ENCODE results near the gene LONP2.
"Not testable (repeated sequence)": the region's sequence is repeated elsewhere in the genome, so short reads cannot be mapped to it uniquely, and the experiment has no call there.

Gene LONP2

GRCh38 chr16:48370668-48371392 lies 126.7 kb downstream of the LONP2 start:
- 96% methylated on average over 17 of the region's 18 CpGs for WGBS
- H2BK120ac ChIP-seq (ENCODE audit: low read depth, low read length) = not testable (repeated sequence)

GRCh38 chr16:48371393-48371780 lies 127.3 kb downstream of the LONP2 start:
- Histone ChIP-seq H3K27ac (ENCODE audit: low read length, poor library complexity, severe bottlenecking) (no peak overlapping the region), H3K9me3 (ENCODE audit: control insufficient read depth, low read length) (no peaks in the 10 kb centered on the region), H2AFZ (ENCODE audit: low read depth, low read length) (no peak overlapping the region), H4K8ac (ENCODE audit: low read length) (no peak overlapping the region), H3K79me1 (replicated peaks; ENCODE audit: low read length, poor library complexity, severe bottlenecking) (peaks cover 2% of the 10 kb centered on the region), H2BK15ac (ENCODE audit: low read depth, poor library complexity, severe bottlenecking) (no peak overlapping the region), H2BK12ac (ENCODE audit: low read length in 2 of 2) (no peak overlapping the region), H3K4me3 (ENCODE audit: insufficient read depth in 1 of 2, low read depth in 1 of 2, low read length in 2 of 2) (no peak overlapping the region), H3K23ac (ENCODE audit: low read length in 2 of 2) (no peak overlapping the region), H4K91ac (ENCODE audit: low read length) (no peak overlapping the region), H2AK5ac (ENCODE audit: low read length, severe bottlenecking) (no peak overlapping the region), H3K36me3 (ENCODE audit: control insufficient read depth in 1 of 2, insufficient read depth in 2 of 2, low read depth in 1 of 2, low read length in 2 of 2) (no peaks in the 10 kb centered on the region), H3K4me2 (ENCODE audit: low read length, poor library complexity, severe bottlenecking) (no peak overlapping the region), H3K9ac (ENCODE audit: low read length) (no peak overlapping the region), H2BK120ac (ENCODE audit: low read depth, low read length) (no peak overlapping the region), H3K27me3 (ENCODE audit: control insufficient read depth in 1 of 2, insufficient read depth in 1 of 2, low read length in 2 of 2) (no peaks in the 10 kb centered on the region), H3K4me1 (ENCODE audit: control insufficient read depth, insufficient read depth, low read depth, low read length) (peaks cover 3% of the 10 kb centered on the region), H3K18ac (ENCODE audit: low read depth in 1 of 2, low read length in 2 of 2) (no peak overlapping the region), H3K4ac (ENCODE audit: low read depth in 1 of 2, low read length in 2 of 2) (no peak overlapping the region), H3K14ac (ENCODE audit: low read length in 2 of 2) (no peak overlapping the region), H2BK5ac (ENCODE audit: low read depth, low read length, poor library complexity, severe bottlenecking) (no peak overlapping the region)
- no peak for DNase-seq

More at GRCh38 chr16:48370668-48371392, 126.7 kb downstream of the LONP2 start:
- not testable (repeated sequence) for H3K79me1 ChIP-seq (replicated peaks; ENCODE audit: low read length, poor library complexity, severe bottlenecking); H2AK5ac ChIP-seq (ENCODE audit: low read length, severe bottlenecking); H3K27me3 ChIP-seq (ENCODE audit: control insufficient read depth in 1 of 2, insufficient read depth in 1 of 2, low read length in 2 of 2); H3K36me3 ChIP-seq (ENCODE audit: control insufficient read depth in 1 of 2, insufficient read depth in 2 of 2, low read depth in 1 of 2, low read length in 2 of 2); H3K23ac ChIP-seq (ENCODE audit: low read length in 2 of 2); H2BK5ac ChIP-seq (ENCODE audit: low read depth, low read length, poor library complexity, severe bottlenecking); H2AFZ ChIP-seq (ENCODE audit: low read depth, low read length); H3K9ac ChIP-seq (ENCODE audit: low read length); H2BK12ac ChIP-seq (ENCODE audit: low read length in 2 of 2); H3K4me3 ChIP-seq (ENCODE audit: insufficient read depth in 1 of 2, low read depth in 1 of 2, low read length in 2 of 2); H3K18ac ChIP-seq (ENCODE audit: low read depth in 1 of 2, low read length in 2 of 2); DNase-seq; H3K4me2 ChIP-seq (ENCODE audit: low read length, poor library complexity, severe bottlenecking); H3K4ac ChIP-seq (ENCODE audit: low read depth in 1 of 2, low read length in 2 of 2); H3K9me3 ChIP-seq (ENCODE audit: control insufficient read depth, low read length); H3K27ac ChIP-seq (ENCODE audit: low read length, poor library complexity, severe bottlenecking); H3K14ac ChIP-seq (ENCODE audit: low read length in 2 of 2); H4K91ac ChIP-seq (ENCODE audit: low read length); H4K8ac ChIP-seq (ENCODE audit: low read length); H2BK15ac ChIP-seq (ENCODE audit: low read depth, poor library complexity, severe bottlenecking); H3K4me1 ChIP-seq (ENCODE audit: control insufficient read depth, insufficient read depth, low read depth, low read length)

GRCh38 chr16:48372744-48373143 lies 128.6 kb downstream of the LONP2 start:
- no peak overlapping the region for H3K4ac ChIP-seq (ENCODE audit: low read depth in 1 of 2, low read length in 2 of 2)
- H3K18ac ChIP-seq (ENCODE audit: low read depth in 1 of 2, low read length in 2 of 2) = no peak overlapping the region
- H3K23ac ChIP-seq (ENCODE audit: low read length in 2 of 2) = no peak overlapping the region
- H3K79me1 ChIP-seq (replicated peaks; ENCODE audit: low read length, poor library complexity, severe bottlenecking) = peaks cover 2% of the 10 kb centered on the region
- H3K14ac ChIP-seq (ENCODE audit: low read length in 2 of 2) = no peak overlapping the region
- H4K91ac ChIP-seq (ENCODE audit: low read length) = no peak overlapping the region
- H2AK5ac ChIP-seq (ENCODE audit: low read length, severe bottlenecking) = no peak overlapping the region
- H2BK5ac ChIP-seq (ENCODE audit: low read depth, low read length, poor library complexity, severe bottlenecking) = no peak overlapping the region
- peaks cover 4% of the 10 kb centered on the region for H3K4me1 ChIP-seq (ENCODE audit: control insufficient read depth, insufficient read depth, low read depth, low read length)
- no peak overlapping the region for H2BK15ac ChIP-seq (ENCODE audit: low read depth, poor library complexity, severe bottlenecking)
- no peak overlapping the region for H2AFZ ChIP-seq (ENCODE audit: low read depth, low read length)
- H3K27me3 ChIP-seq (ENCODE audit: control insufficient read depth in 1 of 2, insufficient read depth in 1 of 2, low read length in 2 of 2) = no peaks in the 10 kb centered on the region
- no peak overlapping the region for H3K4me3 ChIP-seq (ENCODE audit: insufficient read depth in 1 of 2, low read depth in 1 of 2, low read length in 2 of 2)
- no peak overlapping the region for H3K9ac ChIP-seq (ENCODE audit: low read length)
- H3K36me3 ChIP-seq (ENCODE audit: control insufficient read depth in 1 of 2, insufficient read depth in 2 of 2, low read depth in 1 of 2, low read length in 2 of 2) = no peaks in the 10 kb centered on the region
- H2BK120ac ChIP-seq (ENCODE audit: low read depth, low read length) = no peak overlapping the region
- no peak overlapping the region for H3K27ac ChIP-seq (ENCODE audit: low read length, poor library complexity, severe bottlenecking)
- H3K9me3 ChIP-seq (ENCODE audit: control insufficient read depth, low read length) = no peaks in the 10 kb centered on the region
- whole genome bisulfite sequencing = 94% methylated on average over 2 of the region's 4 CpGs
- no peak overlapping the region for H2BK12ac ChIP-seq (ENCODE audit: low read length in 2 of 2)
- no peak overlapping the region for H4K8ac ChIP-seq (ENCODE audit: low read length)
- no peak for DNase-seq
- no peak overlapping the region for H3K4me2 ChIP-seq (ENCODE audit: low read length, poor library complexity, severe bottlenecking)

- Histone ChIP-seq H2BK5ac (ENCODE audit: low read depth, low read length, poor library complexity, severe bottlenecking) (no peak overlapping the region), H3K14ac (ENCODE audit: low read length in 2 of 2) (no peak overlapping the region)
Observed at GRCh38 chr16:48373258-48374029, 129.3 kb downstream of the LONP2 start.

More at GRCh38 chr16:48373258-48374029, 129.3 kb downstream of the LONP2 start:
- H3K79me1 ChIP-seq (replicated peaks; ENCODE audit: low read length, poor library complexity, severe bottlenecking) = peaks cover 2% of the 10 kb centered on the region
- no peak overlapping the region for H4K8ac ChIP-seq (ENCODE audit: low read length)
- peaks cover 4% of the 10 kb centered on the region for H3K4me1 ChIP-seq (ENCODE audit: control insufficient read depth, insufficient read depth, low read depth, low read length)
- WGBS = 93% methylated on average over 4 of the region's 4 CpGs
- H3K4me2 ChIP-seq (ENCODE audit: low read length, poor library complexity, severe bottlenecking) = no peak overlapping the region
- no peak overlapping the region for H3K9ac ChIP-seq (ENCODE audit: low read length)
- no peaks in the 10 kb centered on the region for H3K9me3 ChIP-seq (ENCODE audit: control insufficient read depth, low read length)
- H2AFZ ChIP-seq (ENCODE audit: low read depth, low read length) = no peak overlapping the region
- DNase-seq = no peak
- no peak overlapping the region for H3K27ac ChIP-seq (ENCODE audit: low read length, poor library complexity, severe bottlenecking)
- H2AK5ac ChIP-seq (ENCODE audit: low read length, severe bottlenecking) = no peak overlapping the region
- H2BK120ac ChIP-seq (ENCODE audit: low read depth, low read length) = no peak overlapping the region
- H3K23ac ChIP-seq (ENCODE audit: low read length in 2 of 2) = no peak overlapping the region
- H2BK15ac ChIP-seq (ENCODE audit: low read depth, poor library complexity, severe bottlenecking) = no peak overlapping the region
- no peak overlapping the region for H3K4ac ChIP-seq (ENCODE audit: low read depth in 1 of 2, low read length in 2 of 2)
- no peak overlapping the region for H3K18ac ChIP-seq (ENCODE audit: low read depth in 1 of 2, low read length in 2 of 2)
- H2BK12ac ChIP-seq (ENCODE audit: low read length in 2 of 2) = no peak overlapping the region
- no peak overlapping the region for H3K4me3 ChIP-seq (ENCODE audit: insufficient read depth in 1 of 2, low read depth in 1 of 2, low read length in 2 of 2)
- no peaks in the 10 kb centered on the region for H3K27me3 ChIP-seq (ENCODE audit: control insufficient read depth in 1 of 2, insufficient read depth in 1 of 2, low read length in 2 of 2)
- H3K36me3 ChIP-seq (ENCODE audit: control insufficient read depth in 1 of 2, insufficient read depth in 2 of 2, low read depth in 1 of 2, low read length in 2 of 2) = no peaks in the 10 kb centered on the region
- H4K91ac ChIP-seq (ENCODE audit: low read length) = no peak overlapping the region
